NCI-H510A (cell line): Measurements from ENCODE around the gene MR1.

Source experiments
- DNase-seq: peaks from one replicate; lab custom pipeline; 2025; lab: John Stamatoyannopoulos, UW

MR1 gene

DNA sequence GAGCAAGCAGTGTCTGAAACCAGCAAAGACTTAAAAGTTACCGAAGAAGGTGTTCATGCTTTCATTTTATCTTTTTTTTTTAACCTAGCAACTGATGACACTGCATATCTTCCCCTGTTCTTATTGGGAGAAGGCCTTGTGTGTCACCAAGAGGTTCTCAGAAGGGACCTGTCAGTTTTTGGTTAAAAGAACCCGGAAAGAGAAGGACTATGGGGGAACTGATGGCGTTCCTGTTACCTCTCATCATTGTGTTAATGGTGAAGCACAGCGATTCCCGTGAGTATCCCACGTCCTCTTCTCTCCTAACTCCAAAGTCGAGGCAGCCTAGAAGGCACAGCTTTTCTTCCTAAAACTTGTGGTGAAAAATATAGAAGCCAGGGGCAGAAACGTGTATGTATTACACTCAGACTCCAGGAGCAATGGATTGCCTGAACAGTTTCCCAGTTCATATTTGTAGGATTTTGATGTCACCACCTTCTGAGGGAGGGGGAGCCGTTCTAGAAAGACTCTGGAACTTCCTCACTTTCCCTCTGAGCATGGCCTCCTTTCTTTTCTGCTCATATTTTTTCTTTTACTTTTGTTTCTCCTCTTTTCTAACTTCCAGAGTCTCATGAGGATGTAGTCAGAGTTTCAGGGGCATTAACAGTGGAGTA lies at the start of gene MR1:
MR1 (plus strand) TSS at position 185 of the 653 bp plus-strand sequence; CDS start at position 210, 25 bp downstream.
- no peak for DNase-seq

DNA sequence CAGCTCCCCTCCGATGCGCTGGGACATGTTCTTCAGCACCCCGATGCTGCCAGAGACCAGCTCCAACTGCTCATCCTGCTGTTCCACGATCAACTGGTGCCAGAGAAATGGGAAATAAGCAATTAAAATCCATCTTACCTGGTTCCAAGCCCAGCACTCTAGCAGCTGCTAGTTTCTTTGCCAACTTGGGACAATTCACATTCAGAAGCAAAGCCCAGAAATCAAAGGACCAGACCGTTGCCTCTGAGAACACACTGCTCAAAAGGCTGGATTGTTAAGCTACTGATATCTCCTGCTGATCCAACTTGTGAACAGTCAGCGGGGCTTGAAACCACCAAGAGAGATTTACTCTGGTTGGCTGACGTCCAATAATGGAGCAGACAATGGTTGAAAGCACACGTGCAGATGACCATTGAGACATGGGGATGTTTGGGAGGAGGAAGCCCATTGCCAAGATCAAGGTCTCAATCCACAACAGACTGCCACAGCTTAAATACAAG lies 45.5 kb upstream of the MR1 start:
- DNase-seq: no peak

GRCh38 chr1:180994262-180994661 lies 39.5 kb upstream of the MR1 start:
- DNase-seq: no peak

DNA sequence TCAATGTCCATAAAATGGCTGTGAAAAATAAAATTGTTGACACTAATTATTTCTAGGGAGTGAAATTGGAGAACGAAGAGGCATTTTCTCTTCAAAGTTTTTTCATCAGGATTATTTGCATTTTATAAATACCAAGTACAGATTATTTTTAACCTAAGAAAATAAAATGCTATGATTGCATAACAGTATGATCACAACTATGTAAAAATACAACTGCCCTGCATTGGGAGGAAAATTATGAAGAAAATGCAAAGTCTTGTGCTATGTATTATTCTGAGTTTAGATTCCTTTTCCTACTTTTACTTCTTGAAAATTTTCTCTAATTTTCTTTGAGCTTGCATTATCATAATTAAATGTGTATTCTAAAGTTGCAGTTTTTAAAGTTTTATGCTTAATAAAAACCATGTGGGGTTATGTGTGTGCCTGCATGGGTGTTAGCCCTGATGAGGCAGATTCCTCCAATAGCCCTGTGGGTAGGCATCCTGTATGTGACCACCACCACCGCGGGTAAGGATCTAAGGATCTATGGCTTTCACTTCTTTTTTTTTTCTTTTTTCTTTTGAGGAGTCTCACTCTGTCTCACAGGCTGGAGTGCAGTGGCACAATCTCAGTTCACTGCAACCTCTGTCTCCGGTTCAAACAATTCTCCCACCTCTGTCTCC lies 35.8 kb upstream of the MR1 start:
- no peak for DNase-seq

DNA sequence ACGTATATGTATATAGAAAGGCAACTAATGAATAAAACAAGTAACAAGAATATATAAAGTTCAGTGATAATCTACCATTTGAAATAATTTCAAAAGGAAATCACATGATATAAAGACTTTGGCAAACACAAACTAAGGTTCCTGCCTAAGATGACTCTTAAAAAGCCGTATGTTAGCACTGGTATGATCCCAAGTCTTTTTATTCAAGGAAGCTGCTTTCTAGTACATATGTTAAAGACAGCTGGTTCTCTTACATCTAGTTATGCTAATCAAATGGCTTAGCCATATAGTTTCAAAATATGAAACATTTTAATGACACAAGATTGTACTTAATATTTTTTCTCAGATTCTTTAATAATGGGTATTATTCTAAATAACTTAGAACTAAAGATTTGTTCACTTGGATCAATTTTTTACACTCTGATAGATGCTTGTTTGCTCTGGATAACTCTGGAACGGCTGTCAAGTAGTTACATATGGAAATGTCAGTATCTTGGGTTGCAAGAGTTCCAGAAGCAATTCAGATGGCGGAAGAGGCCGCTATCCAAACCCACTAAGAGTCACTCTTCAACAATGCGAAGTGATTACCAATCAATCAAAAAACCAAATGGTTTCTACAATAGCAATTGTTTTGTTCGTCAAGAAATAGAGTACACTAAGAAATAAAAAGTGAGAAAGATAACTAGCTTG lies 32.5 kb upstream of the MR1 start:
- no peak for DNase-seq

- no peak for DNase-seq
These were observed 31.1 kb upstream of the MR1 start for GRCh38 chr1:181002582-181003172.

DNA sequence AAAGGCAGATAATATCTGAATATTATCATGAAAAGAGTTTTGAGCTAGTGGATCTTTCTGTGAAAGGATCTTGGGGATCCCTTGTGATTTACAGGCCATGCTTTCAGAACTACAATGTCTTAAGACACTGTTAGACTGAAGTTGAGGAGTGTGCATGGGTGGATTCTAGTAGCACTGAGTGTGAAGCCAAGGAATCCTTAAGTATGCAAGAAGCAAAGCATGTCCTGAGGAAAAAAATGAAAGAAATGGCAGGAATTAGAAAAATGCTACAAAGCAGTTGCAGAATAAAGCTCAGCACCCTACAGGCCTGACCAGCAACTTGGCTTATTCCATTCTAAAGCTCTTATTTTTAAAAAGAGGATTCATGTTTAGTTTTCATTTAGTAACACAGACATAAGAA lies 23.0 kb upstream of the MR1 start:
- DNase-seq: no peak

DNA sequence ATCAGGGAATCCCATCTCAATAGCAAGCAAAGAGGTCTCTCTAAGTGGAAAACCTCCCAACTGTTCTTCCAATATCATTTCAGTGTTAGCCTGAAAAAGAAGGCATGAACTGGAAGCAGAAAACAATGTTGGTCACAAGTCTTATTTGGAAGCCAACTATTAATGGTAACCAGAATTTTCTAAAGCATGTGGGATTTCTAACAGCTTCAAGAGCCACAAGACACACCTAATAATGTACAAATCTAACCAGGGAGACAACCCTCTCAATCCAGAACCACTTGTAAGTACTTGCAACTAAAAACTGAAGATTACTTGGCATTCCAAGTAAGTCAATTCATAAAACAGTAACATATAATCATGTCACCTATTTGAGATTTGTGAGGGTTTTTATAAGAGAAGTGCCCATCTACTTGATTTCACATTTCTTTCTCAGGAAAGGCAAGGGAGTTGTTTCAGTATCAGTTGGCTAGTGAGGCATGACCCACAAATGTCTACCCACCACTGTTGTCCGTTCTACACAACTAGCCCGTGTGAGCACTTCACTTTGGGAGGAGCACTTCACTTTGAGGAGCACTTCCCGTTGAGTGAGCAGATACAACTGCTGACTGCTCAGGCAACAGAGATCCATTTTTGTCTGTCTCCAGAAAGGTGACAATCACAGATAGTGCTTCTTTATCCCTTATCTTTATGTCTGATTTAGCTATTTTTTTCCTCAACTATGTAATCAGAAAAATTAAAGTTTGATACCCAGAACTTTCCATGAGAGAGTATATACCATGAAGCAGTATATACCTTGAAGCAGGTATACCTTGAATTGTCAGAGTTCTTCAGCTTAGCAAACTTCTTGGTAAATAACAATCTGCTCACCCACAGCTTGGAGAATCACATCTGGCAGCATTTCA lies 22.2 kb upstream of the MR1 start:
- no peak for DNase-seq

DNA sequence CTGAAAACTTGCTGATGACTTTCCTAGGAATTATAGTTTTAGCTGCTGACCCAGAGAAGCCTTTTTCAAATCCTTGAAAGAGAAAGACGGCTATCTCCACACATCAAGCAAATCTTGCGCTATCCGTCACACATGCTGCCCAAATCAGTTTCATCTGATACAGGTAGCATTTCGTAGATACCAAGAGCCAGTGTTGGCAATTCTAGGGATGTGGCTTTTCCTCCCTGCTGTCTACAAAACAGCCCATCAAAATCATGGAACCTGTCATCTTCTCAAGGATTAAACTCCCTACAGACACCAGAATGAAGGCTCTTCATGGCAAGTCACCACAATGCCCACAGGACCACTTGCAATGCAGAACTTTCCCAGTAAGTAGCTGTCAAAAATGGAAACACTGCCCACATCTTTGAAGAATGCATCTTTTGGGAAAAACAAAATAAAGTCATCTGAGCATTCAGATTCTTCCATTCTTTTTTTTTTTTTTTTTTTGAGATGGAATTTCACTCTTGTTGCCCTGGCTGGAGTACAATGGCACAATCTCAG lies 21.5 kb upstream of the MR1 start:
- DNase-seq: no peak

DNA sequence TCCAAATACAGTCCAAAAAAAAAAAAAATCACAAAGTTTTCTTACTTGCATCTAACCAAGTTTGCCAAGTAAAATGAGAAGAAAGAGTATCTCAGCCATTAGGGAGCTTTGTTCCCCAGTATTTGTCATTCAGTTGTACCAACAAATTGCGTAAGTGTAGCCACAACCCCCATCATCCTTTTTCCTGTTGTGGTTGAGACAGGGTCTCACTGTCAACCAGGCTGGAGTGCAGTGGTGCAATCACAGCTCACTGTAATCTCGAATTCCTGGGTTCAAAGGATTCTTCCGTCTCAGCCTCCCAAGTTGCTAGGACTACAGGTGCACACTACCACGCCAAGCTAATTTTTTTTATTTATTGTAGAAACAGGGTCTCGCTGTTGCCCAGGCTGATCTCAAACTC lies 20.6 kb upstream of the MR1 start:
- DNase-seq: no peak

GRCh38 chr1:181014477-181015250 lies 19.1 kb upstream of the MR1 start:
- no peak for DNase-seq

DNA sequence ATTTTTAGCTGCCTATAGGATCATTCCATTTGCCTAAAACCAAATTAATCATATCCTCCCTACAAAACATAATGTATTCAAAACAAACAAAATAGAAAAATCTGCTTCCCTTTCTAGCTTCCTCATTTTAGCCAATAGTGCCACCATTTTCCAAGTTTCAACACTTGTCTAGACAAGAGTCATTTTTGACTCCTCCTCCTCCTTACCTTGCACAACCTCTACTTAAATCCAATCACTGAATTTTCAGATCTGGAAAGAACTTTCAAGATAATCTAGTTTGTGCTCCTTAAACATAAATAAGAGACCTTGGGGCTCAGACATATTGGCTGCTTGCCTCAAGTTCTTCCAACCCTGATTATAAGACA lies 18.6 kb upstream of the MR1 start:
- no peak for DNase-seq

GRCh38 chr1:181016563-181016962 lies 17.2 kb upstream of the MR1 start:
- no peak for DNase-seq

DNA sequence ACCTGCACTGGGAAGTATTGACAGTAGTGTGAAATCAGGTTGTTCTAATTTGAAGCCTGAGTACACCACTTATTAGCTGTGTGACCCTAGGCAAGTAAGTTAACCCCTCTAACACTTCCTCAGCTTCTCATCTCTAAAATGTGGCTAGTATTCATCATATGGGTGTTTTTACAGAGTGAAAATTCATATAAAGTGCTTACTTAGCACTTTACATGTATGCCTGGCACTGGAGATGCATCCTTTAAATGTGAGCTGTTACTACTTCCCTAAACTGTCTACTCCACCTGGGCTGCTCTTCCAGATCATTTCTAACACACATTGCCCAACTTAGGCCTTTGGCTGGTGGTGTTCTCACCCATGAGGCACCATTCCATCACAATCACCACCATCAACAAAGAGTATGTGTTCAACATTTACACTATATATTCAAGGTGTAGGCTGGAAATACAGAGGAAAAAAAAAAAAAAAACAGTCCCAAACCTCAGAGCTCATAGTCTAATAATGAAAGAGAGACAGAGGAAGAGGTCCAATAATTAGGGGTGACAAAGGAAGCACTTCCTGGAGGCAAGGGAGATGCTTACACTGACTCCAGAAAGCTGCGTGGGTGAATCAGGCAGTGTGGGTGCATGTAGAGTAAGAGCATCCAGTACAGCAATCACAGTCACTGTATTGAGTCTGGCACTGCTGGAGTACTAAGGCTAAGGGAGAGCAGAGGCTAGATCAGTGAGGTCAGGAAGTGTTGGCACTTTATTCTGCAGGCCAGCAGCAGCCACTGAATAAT lies 14.7 kb upstream of the MR1 start:
- no peak for DNase-seq

- no peak for DNase-seq
These were observed 12.6 kb upstream of the MR1 start for GRCh38 chr1:181021159-181021558.

DNA sequence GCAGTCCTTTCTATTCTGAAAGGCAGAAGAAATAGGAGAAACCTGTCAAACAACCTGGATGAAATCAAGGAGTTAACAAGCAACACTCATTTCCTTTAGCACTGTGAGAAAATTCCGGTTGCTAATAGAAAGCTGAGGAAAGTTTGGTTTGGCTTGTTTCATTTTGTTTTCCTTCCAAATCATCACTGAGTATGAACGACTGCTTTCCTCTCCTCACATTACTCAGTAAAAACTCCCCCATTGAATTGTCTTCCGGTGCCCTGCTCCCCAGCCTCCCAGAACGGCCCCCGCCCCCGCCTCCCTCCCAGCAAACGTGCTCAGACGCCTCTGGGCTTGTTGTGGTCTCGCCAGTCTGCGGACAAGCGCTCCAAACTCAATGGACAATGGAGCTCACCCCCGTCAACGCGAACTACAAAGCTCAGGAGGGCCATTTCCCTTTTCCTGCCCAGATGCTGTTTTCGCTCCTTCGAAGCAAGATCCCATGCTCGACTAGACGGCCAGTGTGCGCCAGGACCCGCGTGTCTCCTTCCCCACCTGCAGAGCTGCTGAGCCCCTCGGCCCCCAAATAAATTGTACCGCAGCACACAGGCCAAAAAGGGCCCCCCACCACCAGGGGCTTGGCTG lies 11.9 kb upstream of the MR1 start:
- DNase-seq: peak; percentile 47

- DNase-seq: no peak
These were observed 10.3 kb upstream of the MR1 start for GRCh38 chr1:181023265-181024057.

GRCh38 chr1:181028196-181028595 lies 5.6 kb upstream of the MR1 start:
- DNase-seq: no peak

- DNase-seq: no peak
These were observed 5.2 kb upstream of the MR1 start for GRCh38 chr1:181028615-181029014.
